ENCODE data around the gene TMEM201. TPM values are rescaled to one million over a fixed set of nuclear protein-coding genes. Genes with fewer than 3 reads are reported as not detected.

TMEM201 gene
- total RNA-seq, 1 donor from 2014 or later: 12.0 TPM

- TF ChIP-seq, protein P1, sequence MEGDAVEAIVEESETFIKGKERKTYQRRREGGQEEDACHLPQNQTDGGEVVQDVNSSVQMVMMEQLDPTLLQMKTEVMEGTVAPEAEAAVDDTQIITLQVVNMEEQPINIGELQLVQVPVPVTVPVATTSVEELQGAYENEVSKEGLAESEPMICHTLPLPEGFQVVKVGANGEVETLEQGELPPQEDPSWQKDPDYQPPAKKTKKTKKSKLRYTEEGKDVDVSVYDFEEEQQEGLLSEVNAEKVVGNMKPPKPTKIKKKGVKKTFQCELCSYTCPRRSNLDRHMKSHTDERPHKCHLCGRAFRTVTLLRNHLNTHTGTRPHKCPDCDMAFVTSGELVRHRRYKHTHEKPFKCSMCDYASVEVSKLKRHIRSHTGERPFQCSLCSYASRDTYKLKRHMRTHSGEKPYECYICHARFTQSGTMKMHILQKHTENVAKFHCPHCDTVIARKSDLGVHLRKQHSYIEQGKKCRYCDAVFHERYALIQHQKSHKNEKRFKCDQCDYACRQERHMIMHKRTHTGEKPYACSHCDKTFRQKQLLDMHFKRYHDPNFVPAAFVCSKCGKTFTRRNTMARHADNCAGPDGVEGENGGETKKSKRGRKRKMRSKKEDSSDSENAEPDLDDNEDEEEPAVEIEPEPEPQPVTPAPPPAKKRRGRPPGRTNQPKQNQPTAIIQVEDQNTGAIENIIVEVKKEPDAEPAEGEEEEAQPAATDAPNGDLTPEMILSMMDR (IDR thresholded peaks at IDR 0.05): no peak
- TF ChIP-seq POLR2AphosphoS5 (IDR thresholded peaks at IDR 0.05; ENCODE audit: insufficient read depth in 1 of 2, low read depth in 1 of 2) (no peak), POLR2A (IDR thresholded peaks at IDR 0.05) (no peak)
- Histone ChIP-seq H3K27ac (no peak overlapping the region), H3K4me3 (no peak overlapping the region), H3K4me1 (no peaks in the 10 kb centered on the region), H3K9me3 (no peaks in the 10 kb centered on the region), H3K36me3 (peaks cover 0 to 8% of the 10 kb centered on the region in 2 donors), H3K27me3 (no peaks in the 10 kb centered on the region)
- intact Hi-C loops (cut with DNase I): no loop called here
- no peak for DNase-seq (ENCODE audit: extremely low spot score in 2 of 2)
Observed at GRCh38 chr1:9577423-9577822, 11.3 kb upstream of the TMEM201 start.

GRCh38 chr1:9580942-9581341, 7.8 kb upstream of the TMEM201 start:
- H3K4me1 ChIP-seq: no peaks in the 10 kb centered on the region
- H3K4me3 ChIP-seq: no peak overlapping the region
- no peaks in the 10 kb centered on the region for H3K27me3 ChIP-seq
- peaks cover 0 to 10% of the 10 kb centered on the region in 2 donors for H3K36me3 ChIP-seq
- TF ChIP-seq, protein P1 (IDR thresholded peaks at IDR 0.05): no peak
- TF ChIP-seq POLR2A (IDR thresholded peaks at IDR 0.05) (no peak), POLR2AphosphoS5 (IDR thresholded peaks at IDR 0.05; ENCODE audit: insufficient read depth in 1 of 2, low read depth in 1 of 2) (no peak)
- DNase-seq (ENCODE audit: extremely low spot score in 2 of 2): no peak
- no peaks in the 10 kb centered on the region for H3K9me3 ChIP-seq
- no peak overlapping the region for H3K27ac ChIP-seq
- intact Hi-C loops (cut with DNase I): no loop called here

GRCh38 chr1:9586147-9586766, 2.5 kb upstream of the TMEM201 start:
- intact Hi-C loops (cut with DNase I): no loop called here
- H3K27me3 ChIP-seq: no peaks in the 10 kb centered on the region
- no peak overlapping the region for H3K27ac ChIP-seq
- TF ChIP-seq, protein P1 (IDR thresholded peaks at IDR 0.05): no peak
- TF ChIP-seq POLR2AphosphoS5 (IDR thresholded peaks at IDR 0.05; ENCODE audit: insufficient read depth in 1 of 2, low read depth in 1 of 2) (no peak), POLR2A (IDR thresholded peaks at IDR 0.05) (no peak)
- peaks cover 0 to 3% of the 10 kb centered on the region in 2 donors for H3K36me3 ChIP-seq
- no peak overlapping the region for H3K4me3 ChIP-seq
- no peak for DNase-seq (ENCODE audit: extremely low spot score in 2 of 2)
- peaks cover 26% of the 10 kb centered on the region for H3K4me1 ChIP-seq
- H3K9me3 ChIP-seq: no peaks in the 10 kb centered on the region

DNA sequence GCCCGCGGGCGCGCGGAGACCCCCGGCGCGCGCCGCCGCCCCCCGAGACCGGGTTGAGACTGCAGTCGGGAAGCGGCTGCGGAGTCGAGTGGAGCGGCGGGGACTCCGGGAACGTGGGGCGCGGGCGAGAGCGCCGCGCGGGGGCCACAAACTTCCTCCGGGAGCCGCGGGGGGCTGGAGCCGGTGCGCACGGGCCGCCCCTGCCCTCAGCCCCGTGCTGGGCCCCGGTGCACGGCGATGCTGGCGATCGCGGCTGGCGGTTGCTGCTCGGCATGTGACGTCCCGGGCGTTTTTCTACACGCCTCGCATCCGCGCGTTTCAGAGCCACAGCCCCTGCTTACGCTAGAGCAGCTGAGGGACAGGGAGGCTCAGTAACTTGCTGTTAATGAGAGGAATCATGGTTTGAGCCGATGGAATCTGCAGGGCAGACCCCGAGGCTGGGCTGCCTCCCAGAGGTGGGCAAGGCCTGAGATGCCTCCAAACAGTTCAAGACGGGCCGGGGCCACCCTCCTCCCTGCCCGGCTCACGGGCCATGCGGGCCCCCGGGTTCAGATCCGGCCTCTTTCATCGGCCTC, 520 bp downstream of the TMEM201 start:
- peaks cover 55% of the 10 kb centered on the region for H3K4me1 ChIP-seq
- DNase-seq (ENCODE audit: extremely low spot score in 2 of 2): no peak
- TF ChIP-seq, protein P1 (IDR thresholded peaks at IDR 0.05): no peak
- TF ChIP-seq POLR2A (IDR thresholded peaks at IDR 0.05) (no peak), POLR2AphosphoS5 (IDR thresholded peaks at IDR 0.05; ENCODE audit: insufficient read depth in 1 of 2, low read depth in 1 of 2) (no peak)
- H3K4me3 ChIP-seq: peak overlapping the region; percentile 67 to 76
- H3K9me3 ChIP-seq: no peaks in the 10 kb centered on the region
- peak overlapping the region; percentile 44 for H3K27ac ChIP-seq
- no peaks in the 10 kb centered on the region for H3K36me3 ChIP-seq
- intact Hi-C loops (cut with DNase I): no loop called here
- H3K27me3 ChIP-seq: no peaks in the 10 kb centered on the region

DNA sequence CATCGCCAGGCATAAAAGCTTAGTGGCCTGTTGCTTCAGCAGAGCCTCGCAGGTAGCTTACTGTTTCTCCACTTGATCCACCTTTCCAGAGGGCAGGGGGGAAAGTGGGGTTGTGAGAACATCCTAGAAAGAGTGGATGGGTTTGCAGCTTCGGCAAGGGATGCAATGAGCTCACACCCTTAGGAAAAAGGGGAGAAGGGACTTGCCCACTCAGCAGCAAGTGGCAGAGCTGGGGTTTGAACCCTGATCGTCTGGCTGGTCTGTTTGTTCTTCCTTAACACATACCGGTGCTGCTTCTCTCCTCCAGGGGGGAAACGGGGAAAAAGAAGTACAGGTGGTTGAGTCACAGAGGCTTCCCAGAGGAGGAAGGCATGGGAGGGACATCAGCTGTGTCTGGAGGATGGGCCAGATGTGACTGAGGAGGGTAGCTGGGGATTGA, 1.0 kb downstream of the TMEM201 start:
- H3K4me1 ChIP-seq: peaks cover 55% of the 10 kb centered on the region

More for the DNA sequence above, 1.0 kb downstream of the TMEM201 start:
- DNase-seq (ENCODE audit: extremely low spot score in 2 of 2): no peak
- TF ChIP-seq, protein P1 (IDR thresholded peaks at IDR 0.05): no peak
- TF ChIP-seq POLR2AphosphoS5 (IDR thresholded peaks at IDR 0.05; ENCODE audit: insufficient read depth in 1 of 2, low read depth in 1 of 2) (no peak), POLR2A (IDR thresholded peaks at IDR 0.05) (no peak)
- intact Hi-C loops (cut with DNase I): no loop called here
- H3K4me3 ChIP-seq: peak overlapping the region; percentile 67 to 76
- no peaks in the 10 kb centered on the region for H3K9me3 ChIP-seq
- H3K27ac ChIP-seq: peak overlapping the region; percentile 44
- H3K36me3 ChIP-seq: no peaks in the 10 kb centered on the region
- H3K27me3 ChIP-seq: no peaks in the 10 kb centered on the region
